Measurements from ENCODE around the gene HNRNPUL1. TPM values are rescaled to one million over a fixed set of nuclear protein-coding genes. Genes with fewer than 3 reads are reported as not detected.

HNRNPUL1 gene
- total RNA-seq, 5 donors from 2014 or later (not counting 1 experiment from before 2014, with no cell fraction given), result 275 to 350 (median 307) TPM

DNA sequence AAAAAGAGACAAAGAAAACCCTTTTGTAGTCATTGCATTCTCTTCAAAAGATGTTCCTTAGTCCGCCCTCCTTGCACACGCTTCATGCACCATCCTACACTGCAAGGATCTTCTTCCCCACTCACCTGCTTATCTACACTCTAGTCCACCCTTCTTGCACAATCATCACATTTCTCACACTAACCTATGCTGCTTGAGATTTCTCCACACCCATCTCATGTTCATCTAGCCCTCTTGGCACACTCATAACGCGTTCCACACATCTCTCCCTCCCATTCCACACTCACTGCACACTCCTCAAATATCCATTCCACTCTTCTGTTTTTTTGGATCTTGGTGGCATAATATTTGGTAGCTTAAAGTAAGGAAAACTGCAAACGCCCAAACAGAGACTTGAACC, 22.3 kb upstream of the HNRNPUL1 start:
- ChIA-PET POLR2A (interaction anchor here in 1 of 2 donors (0.5 kb wide), 1 partner anchor 38 kb away, joined by 5 read pairs; no protein-coding TSS in a partner anchor), CTCF (interaction anchor here in 1 of 2 donors (0.7 kb wide), 1 partner anchor 60 kb away, joined by 5 read pairs; no protein-coding TSS in a partner anchor)
- DNase-seq, result no peak
- H3K9me3 ChIP-seq, result no peaks in the 10 kb centered on the region
- WGBS (ENCODE audit: insufficient coverage), result 95% methylated on average over 2 of the region's 5 CpGs
- H3K4me3 Mint-ChIP-seq, result no peak overlapping the region
- H3K27ac ChIP-seq (ENCODE audit: low read length), result no peak overlapping the region
- H3K36me3 ChIP-seq (ENCODE audit: control insufficient read depth in 2 of 2, extremely low read depth in 1 of 2, insufficient read depth in 1 of 2, low read length in 1 of 2), result no peaks in the 10 kb centered on the region
- no peaks in the 10 kb centered on the region for H3K27me3 Mint-ChIP-seq
- H3K4me3 ChIP-seq (ENCODE audit: control insufficient read depth in 1 of 2, extremely low read depth in 1 of 2, low read length in 1 of 2), result no peak overlapping the region
- H3K4me1 ChIP-seq (ENCODE audit: control insufficient read depth in 1 of 2, extremely low read depth in 1 of 2, insufficient read depth in 2 of 2, low read length in 2 of 2), result no peaks in the 10 kb centered on the region
- no peaks in the 10 kb centered on the region for H3K9me3 Mint-ChIP-seq
- H3K4me1 Mint-ChIP-seq, result no peaks in the 10 kb centered on the region
- H3K27me3 ChIP-seq (replicated peaks in 1 of 2; ENCODE audit: control insufficient read depth in 2 of 2, extremely low read depth in 1 of 2, insufficient read depth in 2 of 2, low read length in 1 of 2), result peaks cover 0 to 12% of the 10 kb centered on the region in 2 experiments
- H3K27ac Mint-ChIP-seq, result no peak overlapping the region
- no peaks in the 10 kb centered on the region for H3K36me3 Mint-ChIP-seq
- no peak for ATAC-seq (replicated peaks in 1 of 4)

DNA sequence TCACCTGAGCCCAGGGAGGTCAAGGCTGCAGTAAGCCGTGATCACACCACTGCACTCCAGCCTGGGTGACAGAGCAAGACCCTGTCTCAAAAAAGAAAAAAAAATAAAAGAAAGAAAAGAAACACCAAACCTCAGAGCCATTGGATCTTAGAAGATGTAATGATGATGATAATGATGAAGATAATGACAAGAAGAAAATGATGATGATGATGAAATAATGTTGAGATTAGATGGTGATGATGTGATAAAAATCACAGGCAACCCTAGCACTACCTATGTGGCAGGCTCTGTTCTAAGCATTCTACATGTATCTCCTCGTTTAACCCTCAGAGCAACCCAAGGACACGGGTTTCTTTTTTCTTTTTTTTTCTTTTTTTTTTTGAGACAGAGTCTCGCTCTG, 20.1 kb upstream of the HNRNPUL1 start:
- Histone ChIP-seq H3K27ac (ENCODE audit: low read length) (no peak overlapping the region), H3K36me3 (ENCODE audit: control insufficient read depth in 2 of 2, extremely low read depth in 1 of 2, insufficient read depth in 1 of 2, low read length in 1 of 2) (no peaks in the 10 kb centered on the region), H3K9me3 (no peaks in the 10 kb centered on the region), H3K27me3 (replicated peaks in 1 of 2; ENCODE audit: control insufficient read depth in 2 of 2, extremely low read depth in 1 of 2, insufficient read depth in 2 of 2, low read length in 1 of 2) (peaks cover 0 to 4% of the 10 kb centered on the region in 2 experiments), H3K4me1 (ENCODE audit: control insufficient read depth in 1 of 2, extremely low read depth in 1 of 2, insufficient read depth in 2 of 2, low read length in 2 of 2) (no peaks in the 10 kb centered on the region), H3K4me3 (ENCODE audit: control insufficient read depth in 1 of 2, extremely low read depth in 1 of 2, low read length in 1 of 2) (no peak overlapping the region)
- no peak for DNase-seq
- H3K4me1 Mint-ChIP-seq, result no peaks in the 10 kb centered on the region
- WGBS (ENCODE audit: insufficient coverage), result no CpG with 5 or more reads among the region's 4 CpGs
- ChIA-PET CTCF (no interaction called here), POLR2A (no interaction called here)
- no peaks in the 10 kb centered on the region for H3K9me3 Mint-ChIP-seq
- no peak for ATAC-seq (replicated peaks in 1 of 4)
- H3K27ac Mint-ChIP-seq, result no peak overlapping the region
- peaks cover 0 to 3% of the 10 kb centered on the region in 2 donors for H3K27me3 Mint-ChIP-seq
- no peaks in the 10 kb centered on the region for H3K36me3 Mint-ChIP-seq
- no peak overlapping the region for H3K4me3 Mint-ChIP-seq

DNA sequence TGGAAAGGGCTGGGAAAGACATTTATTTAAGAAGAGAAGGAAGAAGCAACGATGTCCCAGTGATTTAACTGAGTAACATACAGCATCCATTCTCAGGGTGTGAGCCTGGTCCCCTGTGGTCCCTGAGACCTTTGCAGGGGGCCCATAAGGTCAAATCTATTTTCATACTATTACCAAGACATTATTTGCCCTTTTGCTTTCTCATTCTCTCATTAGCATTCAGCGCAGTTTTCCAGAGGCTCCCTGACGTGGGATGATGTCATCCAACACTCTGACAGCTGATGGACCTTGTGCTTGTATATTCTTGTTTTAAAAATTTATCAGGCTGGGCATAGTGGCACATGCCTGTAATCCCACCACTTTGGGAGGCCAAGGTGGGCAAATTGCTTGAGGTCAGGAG, 18.3 kb upstream of the HNRNPUL1 start:
- Histone ChIP-seq H3K27me3 (replicated peaks in 1 of 2; ENCODE audit: control insufficient read depth in 2 of 2, extremely low read depth in 1 of 2, insufficient read depth in 2 of 2, low read length in 1 of 2) (peaks cover 0 to 4% of the 10 kb centered on the region in 2 experiments), H3K9me3 (no peaks in the 10 kb centered on the region), H3K36me3 (ENCODE audit: control insufficient read depth in 2 of 2, extremely low read depth in 1 of 2, insufficient read depth in 1 of 2, low read length in 1 of 2) (no peaks in the 10 kb centered on the region), H3K27ac (ENCODE audit: low read length) (no peak overlapping the region), H3K4me3 (ENCODE audit: control insufficient read depth in 1 of 2, extremely low read depth in 1 of 2, low read length in 1 of 2) (no peak overlapping the region), H3K4me1 (ENCODE audit: control insufficient read depth in 1 of 2, extremely low read depth in 1 of 2, insufficient read depth in 2 of 2, low read length in 2 of 2) (no peaks in the 10 kb centered on the region)
- no peak for DNase-seq
- Mint-ChIP-seq H3K9me3 (no peaks in the 10 kb centered on the region), H3K27ac (no peak overlapping the region), H3K4me3 (no peak overlapping the region), H3K36me3 (no peaks in the 10 kb centered on the region), H3K4me1 (no peaks in the 10 kb centered on the region), H3K27me3 (peaks cover 0 to 3% of the 10 kb centered on the region in 2 donors)
- no CpG with 5 or more reads among the region's 3 CpGs for WGBS (ENCODE audit: insufficient coverage)
- ChIA-PET CTCF (no interaction called here), POLR2A (interaction anchor here in 1 of 2 donors (0.6 kb wide), 1 partner anchor 602 kb away, joined by 3 read pairs; no protein-coding TSS in a partner anchor)
- ATAC-seq (replicated peaks in 1 of 4), result no peak

DNA sequence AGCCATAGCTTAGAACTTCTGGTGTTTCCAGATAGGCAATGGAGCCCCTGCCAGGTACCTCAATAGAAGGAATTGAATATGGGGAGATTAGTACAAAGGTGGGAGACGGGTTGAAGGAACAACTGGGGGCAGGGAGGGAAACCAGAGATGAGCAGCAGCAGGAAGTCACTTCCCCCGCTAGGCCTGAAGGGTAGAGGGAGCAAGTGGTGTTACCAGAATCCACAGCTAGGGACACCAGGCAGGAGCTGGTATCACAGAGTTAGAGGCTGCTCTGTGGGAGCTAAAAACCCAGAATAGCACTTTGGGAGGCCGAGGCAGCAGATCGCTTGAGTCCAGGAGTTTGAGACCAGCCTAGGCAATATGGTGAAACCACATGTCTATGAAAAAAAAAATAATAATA, 15.3 kb upstream of the HNRNPUL1 start:
- Mint-ChIP-seq H3K27ac (no peak overlapping the region), H3K36me3 (no peaks in the 10 kb centered on the region), H3K9me3 (no peaks in the 10 kb centered on the region), H3K4me1 (no peaks in the 10 kb centered on the region), H3K27me3 (peaks cover 6% of the 10 kb centered on the region in 2 donors), H3K4me3 (no peak overlapping the region)
- H3K4me3 ChIP-seq (ENCODE audit: control insufficient read depth in 1 of 2, extremely low read depth in 1 of 2, low read length in 1 of 2), result no peak overlapping the region
- 75% methylated on average over 2 of the region's 4 CpGs for WGBS (ENCODE audit: insufficient coverage)
- ATAC-seq (replicated peaks in 1 of 4) (no peak), DNase-seq (no peak)
- H3K9me3 ChIP-seq, result no peaks in the 10 kb centered on the region
- peaks cover 0 to 25% of the 10 kb centered on the region in 2 experiments for H3K27me3 ChIP-seq (replicated peaks in 1 of 2; ENCODE audit: control insufficient read depth in 2 of 2, extremely low read depth in 1 of 2, insufficient read depth in 2 of 2, low read length in 1 of 2)
- H3K36me3 ChIP-seq (ENCODE audit: control insufficient read depth in 2 of 2, extremely low read depth in 1 of 2, insufficient read depth in 1 of 2, low read length in 1 of 2), result no peaks in the 10 kb centered on the region
- ChIA-PET POLR2A (no interaction called here), CTCF (interaction anchor here in 1 of 2 donors (0.6 kb wide), 2 partner anchors 17 to 1131 kb away, joined by 3 read pairs; no protein-coding TSS in a partner anchor)
- no peaks in the 10 kb centered on the region for H3K4me1 ChIP-seq (ENCODE audit: control insufficient read depth in 1 of 2, extremely low read depth in 1 of 2, insufficient read depth in 2 of 2, low read length in 2 of 2)
- H3K27ac ChIP-seq (ENCODE audit: low read length), result no peak overlapping the region

DNA sequence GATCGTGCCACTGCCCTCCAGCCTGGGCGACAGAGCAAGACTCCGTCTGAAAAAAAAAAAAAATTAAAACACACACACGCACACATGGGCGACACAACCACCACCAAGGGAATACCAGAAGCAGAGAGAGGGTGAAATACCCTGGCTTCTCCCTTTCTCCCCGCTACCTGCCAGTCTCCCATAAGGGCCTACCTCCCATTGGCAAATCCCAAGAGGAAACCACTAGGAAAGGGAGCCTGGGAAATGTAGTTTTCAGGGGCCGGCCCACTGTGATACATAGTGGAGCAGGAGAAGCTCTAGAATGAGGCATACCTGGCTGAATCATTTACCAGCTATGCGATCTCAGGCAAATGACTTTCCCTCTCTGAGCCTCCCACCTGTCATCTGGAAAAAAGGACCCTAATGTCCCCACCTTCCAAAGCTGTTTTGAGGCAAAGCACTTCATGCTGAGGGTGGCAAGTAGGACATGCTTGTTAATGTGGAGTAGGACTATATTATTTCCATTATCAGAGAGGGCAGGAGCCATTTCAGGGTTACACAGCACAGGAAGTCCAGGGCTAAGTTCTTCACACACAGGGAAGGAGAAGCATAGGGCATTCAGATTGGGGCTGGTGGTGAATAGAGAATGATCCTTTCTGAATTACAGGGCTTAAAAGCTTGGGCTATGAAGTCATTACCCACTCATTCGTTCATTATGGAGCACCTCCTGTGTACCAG, 14.3 kb upstream of the HNRNPUL1 start:
- ATAC-seq (replicated peaks in 1 of 4) (no peak), DNase-seq (no peak)
- Histone ChIP-seq H3K9me3 (no peaks in the 10 kb centered on the region), H3K27me3 (replicated peaks in 1 of 2; ENCODE audit: control insufficient read depth in 2 of 2, extremely low read depth in 1 of 2, insufficient read depth in 2 of 2, low read length in 1 of 2) (peaks cover 0 to 25% of the 10 kb centered on the region in 2 experiments), H3K27ac (ENCODE audit: low read length) (no peak overlapping the region), H3K4me3 (ENCODE audit: control insufficient read depth in 1 of 2, extremely low read depth in 1 of 2, low read length in 1 of 2) (no peak overlapping the region), H3K36me3 (ENCODE audit: control insufficient read depth in 2 of 2, extremely low read depth in 1 of 2, insufficient read depth in 1 of 2, low read length in 1 of 2) (no peaks in the 10 kb centered on the region), H3K4me1 (ENCODE audit: control insufficient read depth in 1 of 2, extremely low read depth in 1 of 2, insufficient read depth in 2 of 2, low read length in 2 of 2) (no peaks in the 10 kb centered on the region)
- Mint-ChIP-seq H3K4me1 (no peaks in the 10 kb centered on the region), H3K4me3 (no peak overlapping the region), H3K27me3 (peaks cover 6% of the 10 kb centered on the region in 2 donors), H3K27ac (no peak overlapping the region), H3K9me3 (no peaks in the 10 kb centered on the region), H3K36me3 (no peaks in the 10 kb centered on the region)
- POLR2A ChIA-PET, result no interaction called here
- CTCF ChIA-PET, result interaction anchor here in 1 of 2 donors (0.7 kb wide), 1 partner anchor 953 kb away, joined by 3 read pairs; no protein-coding TSS in a partner anchor
- WGBS (ENCODE audit: insufficient coverage), result no CpG with 5 or more reads among the region's 9 CpGs

DNA sequence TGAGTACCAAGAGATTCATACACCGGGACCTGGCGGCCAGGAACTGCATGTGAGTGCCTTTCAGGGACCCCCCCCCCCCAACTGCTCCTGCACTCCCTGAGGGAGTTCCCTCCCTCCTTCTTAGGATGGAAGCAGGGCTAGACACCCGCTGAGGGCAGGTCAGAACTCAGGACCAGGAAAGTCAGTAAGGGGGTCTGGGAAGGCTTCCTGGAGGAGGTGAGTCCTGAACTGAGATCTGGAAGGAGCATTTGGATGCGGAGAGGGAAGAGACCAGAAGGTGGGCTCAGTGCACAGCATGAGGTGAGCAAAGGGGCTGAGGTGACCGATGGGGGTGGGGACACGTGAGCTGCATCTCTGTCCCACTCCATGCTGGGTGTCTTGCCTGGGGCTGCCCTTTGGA, 10.5 kb upstream of the HNRNPUL1 start:
- Histone ChIP-seq H3K9me3 (no peaks in the 10 kb centered on the region), H3K27ac (ENCODE audit: low read length) (no peak overlapping the region), H3K4me1 (ENCODE audit: control insufficient read depth in 1 of 2, extremely low read depth in 1 of 2, insufficient read depth in 2 of 2, low read length in 2 of 2) (no peaks in the 10 kb centered on the region), H3K27me3 (replicated peaks in 1 of 2; ENCODE audit: control insufficient read depth in 2 of 2, extremely low read depth in 1 of 2, insufficient read depth in 2 of 2, low read length in 1 of 2) (peaks cover 0 to 25% of the 10 kb centered on the region in 2 experiments), H3K36me3 (ENCODE audit: control insufficient read depth in 2 of 2, extremely low read depth in 1 of 2, insufficient read depth in 1 of 2, low read length in 1 of 2) (no peaks in the 10 kb centered on the region), H3K4me3 (ENCODE audit: control insufficient read depth in 1 of 2, extremely low read depth in 1 of 2, low read length in 1 of 2) (no peak overlapping the region)
- Mint-ChIP-seq H3K36me3 (no peaks in the 10 kb centered on the region), H3K4me3 (no peak overlapping the region), H3K9me3 (no peaks in the 10 kb centered on the region), H3K27ac (no peak overlapping the region), H3K4me1 (no peaks in the 10 kb centered on the region), H3K27me3 (peaks cover 5 to 6% of the 10 kb centered on the region in 2 donors)
- ChIA-PET POLR2A (no interaction called here), CTCF (no interaction called here)
- 100% methylated on average over 2 of the region's 6 CpGs for WGBS (ENCODE audit: insufficient coverage)
- DNase-seq, result no peak
- ATAC-seq (replicated peaks in 1 of 4), result no peak
